ENCODE data around the gene PDE3A. TPM values are rescaled to one million over a fixed set of nuclear protein-coding genes. Genes with fewer than 3 reads are reported as not detected.

PDE3A gene
- total and polyA plus RNA-seq, 7 donors: 6.6 to 90.0 (median 56.8) TPM

DNA sequence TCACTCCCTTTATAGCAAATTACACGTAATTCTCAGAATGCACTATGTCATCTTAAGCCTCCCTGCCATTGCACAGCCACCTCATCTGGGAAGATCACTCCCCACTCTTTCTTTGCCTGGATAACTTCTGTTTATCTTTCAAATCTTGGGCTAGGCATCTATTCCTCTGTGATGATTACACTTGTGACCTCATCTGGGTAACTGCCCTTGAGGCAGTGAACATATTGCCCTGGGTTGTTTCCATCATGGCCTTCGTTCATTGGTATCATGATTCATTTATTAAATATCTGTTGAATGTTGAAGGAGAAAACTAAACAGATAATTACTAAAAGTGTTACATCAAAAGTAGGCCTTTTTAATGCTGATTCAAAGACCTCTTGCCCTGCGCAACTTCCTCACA is 26.2 kb upstream of the PDE3A start:
- Histone ChIP-seq H3K36me3 (no peaks in the 10 kb centered on the region), H3K27ac (no peak overlapping the region), H3K4me3 (no peak overlapping the region), H3K27me3 (no peaks in the 10 kb centered on the region), H3K9me3 (no peaks in the 10 kb centered on the region), H3K4me1 (no peaks in the 10 kb centered on the region)
- DNase-seq: no peak
- WGBS, 2 donors: 88 to 93% methylated on average over 3 of the region's 3 CpGs
- no peak for TF ChIP-seq EP300 (IDR thresholded peaks at IDR 0.05)
- no peak for TF ChIP-seq POLR2AphosphoS5 (IDR thresholded peaks at IDR 0.05)
- TF ChIP-seq POLR2A (IDR thresholded peaks at IDR 0.05): no peak
- TF ChIP-seq CTCF (IDR thresholded peaks at IDR 0.05): no peak
- intact Hi-C loops (cut with DNase I): no loop called here

DNA sequence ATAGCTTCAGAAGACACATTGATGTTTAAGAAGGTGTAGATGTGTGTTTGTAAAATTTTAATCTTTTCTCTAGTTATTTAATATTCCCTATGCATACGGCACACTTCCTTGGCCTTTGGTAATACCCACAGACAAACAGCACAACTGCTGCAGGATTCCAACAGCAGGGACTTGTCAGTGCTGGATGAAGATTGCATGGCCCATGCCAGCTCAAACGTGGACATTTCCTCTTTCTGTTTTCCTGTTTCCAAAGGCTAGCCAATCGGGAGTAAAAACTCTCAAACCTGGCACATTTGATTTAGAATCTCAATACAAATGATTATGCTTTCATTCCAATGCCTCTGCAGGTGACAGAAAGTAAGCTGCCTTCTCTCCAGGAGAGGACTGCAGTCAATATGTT is 22.5 kb upstream of the PDE3A start:
- no peak for TF ChIP-seq CTCF (IDR thresholded peaks at IDR 0.05)
- TF ChIP-seq POLR2A (IDR thresholded peaks at IDR 0.05): no peak
- TF ChIP-seq POLR2AphosphoS5 (IDR thresholded peaks at IDR 0.05): no peak
- no peak for TF ChIP-seq EP300 (IDR thresholded peaks at IDR 0.05)
- 55 to 56% methylated on average over 3 of the region's 3 CpGs for WGBS, 2 donors
- Histone ChIP-seq H3K4me3 (no peak overlapping the region), H3K27me3 (no peaks in the 10 kb centered on the region), H3K9me3 (no peaks in the 10 kb centered on the region), H3K27ac (no peak overlapping the region), H3K36me3 (no peaks in the 10 kb centered on the region), H3K4me1 (peaks cover 0 to 8% (median 2%) of the 10 kb centered on the region in 4 donors)
- intact Hi-C loops (cut with DNase I): no loop called here
- DNase-seq: no peak

GRCh38 chr12:20350026-20350425 is 18.3 kb upstream of the PDE3A start:
- no peaks in the 10 kb centered on the region for H3K36me3 ChIP-seq
- peak overlapping the region; percentile 51 to 83 (median 78) for H3K27ac ChIP-seq
- intact Hi-C loops (cut with DNase I): loop anchor here (5.0 kb wide), 1 partner anchor 78 kb away; no protein-coding TSS in a partner anchor
- H3K9me3 ChIP-seq: no peaks in the 10 kb centered on the region
- H3K4me3 ChIP-seq: no peak overlapping the region
- DNase-seq: no peak
- TF ChIP-seq EP300 (IDR thresholded peaks at IDR 0.05): no peak
- TF ChIP-seq POLR2AphosphoS5 (IDR thresholded peaks at IDR 0.05): no peak
- no peak for TF ChIP-seq CTCF (IDR thresholded peaks at IDR 0.05)
- TF ChIP-seq POLR2A (IDR thresholded peaks at IDR 0.05): no peak
- no peaks in the 10 kb centered on the region for H3K27me3 ChIP-seq
- peaks cover 0 to 28% (median 13%) of the 10 kb centered on the region in 4 donors for H3K4me1 ChIP-seq

GRCh38 chr12:20350495-20350894 is 17.8 kb upstream of the PDE3A start:
- WGBS, 2 donors: 73 to 83% methylated on average over 5 of the region's 5 CpGs
- H3K4me1 ChIP-seq: peaks cover 0 to 28% (median 13%) of the 10 kb centered on the region in 4 donors
- H3K27ac ChIP-seq: peak overlapping the region; percentile 51 to 83 (median 78)
- no peak for DNase-seq
- no peaks in the 10 kb centered on the region for H3K27me3 ChIP-seq
- no peak overlapping the region for H3K4me3 ChIP-seq
- TF ChIP-seq CTCF (IDR thresholded peaks at IDR 0.05) (no peak), POLR2AphosphoS5 (IDR thresholded peaks at IDR 0.05) (no peak), EP300 (IDR thresholded peaks at IDR 0.05) (no peak), POLR2A (IDR thresholded peaks at IDR 0.05) (no peak)
- intact Hi-C loops (cut with DNase I): loop anchor here (5.0 kb wide), 1 partner anchor 78 kb away; no protein-coding TSS in a partner anchor
- H3K36me3 ChIP-seq: no peaks in the 10 kb centered on the region
- no peaks in the 10 kb centered on the region for H3K9me3 ChIP-seq

DNA sequence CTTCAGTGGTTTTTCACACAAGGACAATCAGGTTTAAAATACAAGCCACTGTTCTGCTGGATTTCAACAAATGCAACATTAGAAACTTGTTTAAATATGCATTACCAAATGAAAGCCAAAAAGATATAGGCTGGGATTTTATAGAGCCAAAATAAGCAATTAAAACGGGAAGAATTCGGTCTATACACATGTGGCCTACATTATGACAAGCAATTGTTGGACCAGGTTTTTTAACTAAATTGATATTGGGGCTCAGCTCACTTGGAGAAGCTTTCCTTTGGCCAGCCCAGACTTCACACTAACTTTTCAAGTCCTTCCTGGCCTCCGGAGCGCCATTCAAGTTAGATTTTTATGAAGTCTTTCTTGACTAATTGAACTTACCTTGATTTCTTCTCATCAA is 16.9 kb upstream of the PDE3A start:
- 90 to 93% methylated on average over 4 of the region's 4 CpGs for WGBS, 2 donors
- no peaks in the 10 kb centered on the region for H3K9me3 ChIP-seq
- H3K36me3 ChIP-seq: no peaks in the 10 kb centered on the region
- DNase-seq: no peak
- intact Hi-C loops (cut with DNase I): loop anchor here (5.0 kb wide), 1 partner anchor 79 kb away; no protein-coding TSS in a partner anchor
- H3K27me3 ChIP-seq: no peaks in the 10 kb centered on the region
- H3K27ac ChIP-seq: peak overlapping the region; percentile 61 to 83 (median 78)
- H3K4me1 ChIP-seq: peaks cover 0 to 35% (median 18%) of the 10 kb centered on the region in 4 donors
- TF ChIP-seq EP300 (IDR thresholded peaks at IDR 0.05) (no peak), POLR2AphosphoS5 (IDR thresholded peaks at IDR 0.05) (no peak), POLR2A (IDR thresholded peaks at IDR 0.05) (no peak), CTCF (IDR thresholded peaks at IDR 0.05) (no peak)
- no peak overlapping the region for H3K4me3 ChIP-seq
